Measurements from ENCODE around the gene NDFIP1.

The NDFIP1 gene

GRCh38 chr5:142192286-142193113, 83.9 kb downstream of the NDFIP1 start:
- no peak for DNase-seq

GRCh38 chr5:142193114-142193428, 84.5 kb downstream of the NDFIP1 start:
- DNase-seq = no peak

- DNase-seq = no peak
These were observed 88.5 kb downstream of the NDFIP1 start for GRCh38 chr5:142197098-142197497.

GRCh38 chr5:142197781-142198180, 89.2 kb downstream of the NDFIP1 start:
- DNase-seq = no peak

GRCh38 chr5:142199388-142199787, 90.8 kb downstream of the NDFIP1 start:
- DNase-seq = no peak

GRCh38 chr5:142200387-142200786, 91.8 kb downstream of the NDFIP1 start:
- DNase-seq = no peak

- DNase-seq = no peak
These were observed 92.9 kb downstream of the NDFIP1 start for GRCh38 chr5:142201471-142201887.

- DNase-seq = no peak
These were observed 93.7 kb downstream of the NDFIP1 start for GRCh38 chr5:142202282-142202681.

Measured in CD4-positive, alpha-beta T cell treated with Interleukin-10 for 1 hour (primary cell).